ENCODE measurements around the gene PHLDA2. TPM values are rescaled to one million over a fixed set of nuclear protein-coding genes. Genes with fewer than 3 reads are reported as not detected.

PHLDA2 gene
- polyA plus RNA-seq, 1 donor (not counting 4 experiments of a cell fraction or from before 2014, with no cell fraction given), result 24.3 TPM

- FAIRE-seq, result no peak
- peaks cover 12% of the 10 kb centered on the region for H4K20me1 ChIP-seq (ENCODE audit: control insufficient read depth, extremely low read depth, insufficient read depth, low read length)
- peaks cover 11% of the 10 kb centered on the region for H3K4me1 ChIP-seq (ENCODE audit: control insufficient read depth, extremely low read depth, insufficient read depth, low read length)
- H3K9me3 ChIP-seq (ENCODE audit: control insufficient read depth, low read depth, low read length), result no peaks in the 10 kb centered on the region
- no peak overlapping the region for H3K4me3 ChIP-seq (ENCODE audit: control insufficient read depth in 2 of 3, extremely low read depth in 1 of 3, insufficient read depth in 2 of 3, low read depth in 1 of 3, low read length in 3 of 3)
- H2AFZ ChIP-seq (ENCODE audit: control insufficient read depth, low read length), result no peak overlapping the region
- dilution Hi-C loops (cut with MboI; ENCODE audit: extremely low pct_ligation_motif_present, low sequenced_read_pairs), result no loop called here
- TF ChIP-seq EZH2 (IDR thresholded peaks at IDR 0.05; ENCODE audit: low read length) (no peak), CTCF (optimal IDR thresholded peaks at IDR 0.05 in 1 of 3, IDR thresholded peaks at IDR 0.05 in 1 of 3, conservative IDR thresholded peaks at IDR 0.05 in 1 of 3; ENCODE audit: extremely low read depth in 1 of 3, insufficient read depth in 2 of 3, low read length in 3 of 3) (no peak)
- DNase-seq (ENCODE audit: low read depth, low spot score), result no peak
- peaks cover 2 to 7% of the 10 kb centered on the region in 2 experiments for H3K36me3 ChIP-seq (ENCODE audit: control insufficient read depth in 2 of 2, extremely low read depth in 1 of 2, insufficient read depth in 2 of 2, low read length in 2 of 2)
- no peak overlapping the region for H3K9ac ChIP-seq (ENCODE audit: control insufficient read depth, extremely low read depth, insufficient read depth, low read length)
- no peak overlapping the region for H3K4me2 ChIP-seq (ENCODE audit: control insufficient read depth, extremely low read depth, insufficient read depth, low read depth, low read length)
- H3K27me3 ChIP-seq (ENCODE audit: control insufficient read depth, extremely low read depth, insufficient read depth, low read length), result no peaks in the 10 kb centered on the region
- peaks cover 22% of the 10 kb centered on the region for H3K79me2 ChIP-seq (ENCODE audit: control insufficient read depth, insufficient read depth, low read length)
- H3K9me1 ChIP-seq (ENCODE audit: control insufficient read depth, extremely low read depth, insufficient read depth, low read length), result peaks cover 3% of the 10 kb centered on the region
- H3K27ac ChIP-seq (ENCODE audit: control insufficient read depth, insufficient read depth, low read length), result no peak overlapping the region
Measured at GRCh38 chr11:2923446-2924375, 5.5 kb downstream of the PHLDA2 start.

GRCh38 chr11:2922655-2923054 lies 6.6 kb downstream of the PHLDA2 start:
- H3K27ac ChIP-seq (ENCODE audit: control insufficient read depth, insufficient read depth, low read length), result no peak overlapping the region
- no peak for TF ChIP-seq CTCF (optimal IDR thresholded peaks at IDR 0.05 in 1 of 3, IDR thresholded peaks at IDR 0.05 in 1 of 3, conservative IDR thresholded peaks at IDR 0.05 in 1 of 3; ENCODE audit: extremely low read depth in 1 of 3, insufficient read depth in 2 of 3, low read length in 3 of 3)
- no peak for TF ChIP-seq EZH2 (IDR thresholded peaks at IDR 0.05; ENCODE audit: low read length)
- H3K9me1 ChIP-seq (ENCODE audit: control insufficient read depth, extremely low read depth, insufficient read depth, low read length), result peaks cover 3% of the 10 kb centered on the region
- DNase-seq (ENCODE audit: low read depth, low spot score) (no peak), FAIRE-seq (no peak)
- peaks cover 4% of the 10 kb centered on the region for H4K20me1 ChIP-seq (ENCODE audit: control insufficient read depth, extremely low read depth, insufficient read depth, low read length)
- H3K36me3 ChIP-seq (ENCODE audit: control insufficient read depth in 2 of 2, extremely low read depth in 1 of 2, insufficient read depth in 2 of 2, low read length in 2 of 2), result peaks cover 2 to 7% of the 10 kb centered on the region in 2 experiments
- no peak overlapping the region for H3K9ac ChIP-seq (ENCODE audit: control insufficient read depth, extremely low read depth, insufficient read depth, low read length)
- H3K4me2 ChIP-seq (ENCODE audit: control insufficient read depth, extremely low read depth, insufficient read depth, low read depth, low read length), result no peak overlapping the region
- H3K4me1 ChIP-seq (ENCODE audit: control insufficient read depth, extremely low read depth, insufficient read depth, low read length), result peaks cover 7% of the 10 kb centered on the region
- H2AFZ ChIP-seq (ENCODE audit: control insufficient read depth, low read length), result no peak overlapping the region
- no peaks in the 10 kb centered on the region for H3K9me3 ChIP-seq (ENCODE audit: control insufficient read depth, low read depth, low read length)
- dilution Hi-C loops (cut with MboI; ENCODE audit: extremely low pct_ligation_motif_present, low sequenced_read_pairs), result no loop called here
- peaks cover 11% of the 10 kb centered on the region for H3K79me2 ChIP-seq (ENCODE audit: control insufficient read depth, insufficient read depth, low read length)
- no peaks in the 10 kb centered on the region for H3K27me3 ChIP-seq (ENCODE audit: control insufficient read depth, extremely low read depth, insufficient read depth, low read length)
- H3K4me3 ChIP-seq (ENCODE audit: control insufficient read depth in 2 of 3, extremely low read depth in 1 of 3, insufficient read depth in 2 of 3, low read depth in 1 of 3, low read length in 3 of 3), result no peak overlapping the region

Measured in keratinocyte (primary cell).